Esophagus muscularis mucosa (tissue), 4 donors: ENCODE results near the gene KLF17. TPM values are rescaled to one million over a fixed set of nuclear protein-coding genes. Genes with fewer than 3 reads are reported as not detected.

Source experiments
- DNase-seq: peaks from one replicate; pipeline ENCODE4 v3.0.0-alpha.2; 2017; ENCODE audit errors: extremely low spot score
- H3K27ac ChIP-seq, 4 donors: fragments of 200-600 bp; sonication (generic); replicated peaks in 1 of 4; 1 replicate in 3 of 4; 2 replicates in 1 of 4; pipeline ENCODE4 v1.5.1; 2016 to 2019; ENCODE audit warnings: mild to moderate bottlenecking in 1 of 4
- H3K27me3 ChIP-seq, 4 donors: fragments of 200-600 bp; sonication (generic); one replicate each; pipeline versions ENCODE4 v1.5.1 to v1.6.0; 2016 to 2019
- H3K36me3 ChIP-seq, 4 donors: fragments of 200-600 bp; sonication (generic); one replicate each; pipeline ENCODE4 v1.5.1; 2016 to 2019
- H3K4me1 ChIP-seq, 4 donors: fragments of 200-600 bp; sonication (generic); one replicate each; pipeline ENCODE4 v1.5.1; 2016 to 2019
- H3K4me3 ChIP-seq, 4 donors: fragments of 200-600 bp; sonication (generic); 1 replicate in 2 of 4; 2 replicates in 2 of 4; pipeline ENCODE4 v1.5.1; 2016 to 2019; ENCODE audit warnings: mild to moderate bottlenecking in 4 of 4, moderate library complexity in 1 of 4
- H3K9me3 ChIP-seq, 4 donors: fragments of 200-600 bp; sonication (generic); 1 replicate in 3 of 4; 2 replicates in 1 of 4; pipeline ENCODE4 v1.5.1; 2016 to 2019
- CTCF ChIP-seq, 3 experiments: fragments of 200-600 bp in 2 of 3; fragments of 450-650 bp in 1 of 3; sonication (generic) in 2 of 3; IDR thresholded peaks; one replicate each; pipeline ENCODE4 v1.5.1; 2017 to 2019; ENCODE audit warnings: antibody characterized with exemption in 3 of 3, mild to moderate bottlenecking in 2 of 3, moderate library complexity in 1 of 3
- EP300 ChIP-seq: sonication (generic); formaldehyde crosslinking; IDR thresholded peaks from one replicate; pipeline ENCODE4 v1.6.1; 2017; ENCODE audit warnings: antibody characterized with exemption
- POLR2A ChIP-seq: fragments of 450-650 bp; IDR thresholded peaks from one replicate; pipeline ENCODE4 v1.6.1; 2017; ENCODE audit warnings: antibody characterized with exemption, moderate library complexity, mild to moderate bottlenecking, low read depth
- POLR2AphosphoS5 ChIP-seq, 2 donors: sonication (generic); formaldehyde crosslinking; IDR thresholded peaks; one replicate each; pipeline ENCODE4 v1.6.1; 2017; ENCODE audit warnings: antibody characterized with exemption in 2 of 2
- WGBS: methylation state at CpG from one replicate; pipeline ENCODE4 v1.1.5; 2018; 5-methylcytosine and 5-hydroxymethylcytosine counted together
- intact Hi-C: fragments of 100-400 bp; cut with DNase I; formaldehyde crosslinking; loops from one replicate; pipeline ENCODE4 v1.15.1; 2023
- total RNA-seq, 4 donors: library from RNA; depleted of rRNA; stranded (reverse); fragments of >200 nt; gene quantifications; one replicate each; pipeline versions ENCODE4 v1.1.0 to v1.2.1, GENCODE V29; 2016

The KLF17 gene
- total RNA-seq, 4 donors from 2014 or later: 0.42 to 2.0 (median 1.1) TPM

GRCh38 chr1:44084998-44085675 lies 33.5 kb upstream of the KLF17 start:
- intact Hi-C loops: no loop called here
- Histone ChIP-seq H3K4me3 (no peak overlapping the region), H3K27ac (no peak overlapping the region), H3K36me3 (no peaks in the 10 kb centered on the region), H3K9me3 (no peaks in the 10 kb centered on the region), H3K4me1 (peaks cover 0 to 17% (median 2%) of the 10 kb centered on the region in 4 donors), H3K27me3 (no peaks in the 10 kb centered on the region)
- no peak for DNase-seq
- 72% methylated on average over 3 of the region's 3 CpGs for WGBS
- TF ChIP-seq EP300: no peak
- no peak for TF ChIP-seq CTCF (IDR thresholded peaks at IDR 0.05)
- no peak for TF ChIP-seq POLR2AphosphoS5 (IDR thresholded peaks at IDR 0.05)
- TF ChIP-seq POLR2A: no peak

GRCh38 chr1:44086692-44087474 lies 31.7 kb upstream of the KLF17 start:
- 92% methylated on average over 4 of the region's 4 CpGs for WGBS
- no peaks in the 10 kb centered on the region for H3K27me3 ChIP-seq

GRCh38 chr1:44089371-44090048 lies 29.1 kb upstream of the KLF17 start:
- Histone ChIP-seq H3K4me3 (no peak overlapping the region), H3K27me3 (no peaks in the 10 kb centered on the region), H3K9me3 (peaks cover 0 to 3% (median 1%) of the 10 kb centered on the region in 4 donors), H3K36me3 (no peaks in the 10 kb centered on the region), H3K4me1 (peaks cover 0 to 17% (median 2%) of the 10 kb centered on the region in 4 donors), H3K27ac (peak overlapping the region in 1 of 4 donors; percentile 45)
- intact Hi-C loops: no loop called here
- no peak for TF ChIP-seq POLR2AphosphoS5 (IDR thresholded peaks at IDR 0.05)
- TF ChIP-seq EP300: no peak
- no peak for TF ChIP-seq POLR2A
- no peak for TF ChIP-seq CTCF (IDR thresholded peaks at IDR 0.05)
- WGBS: 67% methylated on average over 13 of the region's 13 CpGs
- DNase-seq: no peak

More at GRCh38 chr1:44086692-44087474, 31.7 kb upstream of the KLF17 start:
- Histone ChIP-seq H3K9me3 (no peaks in the 10 kb centered on the region), H3K4me1 (peaks cover 0 to 17% (median 2%) of the 10 kb centered on the region in 4 donors), H3K36me3 (no peaks in the 10 kb centered on the region), H3K4me3 (no peak overlapping the region), H3K27ac (no peak overlapping the region)
- intact Hi-C loops: no loop called here
- no peak for DNase-seq
- TF ChIP-seq POLR2A (no peak), CTCF (IDR thresholded peaks at IDR 0.05) (no peak), EP300 (no peak), POLR2AphosphoS5 (IDR thresholded peaks at IDR 0.05) (no peak)

- intact Hi-C loops: no loop called here
- H3K27me3 ChIP-seq: no peaks in the 10 kb centered on the region
- no peak overlapping the region for H3K4me3 ChIP-seq
- peaks cover 0 to 7% (median 2%) of the 10 kb centered on the region in 4 donors for H3K9me3 ChIP-seq
- TF ChIP-seq POLR2AphosphoS5 (IDR thresholded peaks at IDR 0.05) (no peak), POLR2A (no peak), EP300 (no peak), CTCF (IDR thresholded peaks at IDR 0.05) (no peak)
- H3K4me1 ChIP-seq: peaks cover 0 to 17% (median 2%) of the 10 kb centered on the region in 4 donors
- no peak overlapping the region for H3K27ac ChIP-seq
- 68% methylated on average over 10 of the region's 10 CpGs for WGBS
- DNase-seq: no peak
- H3K36me3 ChIP-seq: no peaks in the 10 kb centered on the region
Measured at GRCh38 chr1:44090429-44091252, 28.0 kb upstream of the KLF17 start.
